Cardiac muscle cell (in vitro differentiated cells and primary cell): Measurements from ENCODE around the gene MOB1A. TPM values are rescaled to one million over a fixed set of nuclear protein-coding genes. Genes with fewer than 3 reads are reported as not detected.

ENCODE experiments used
- DNase-seq, 2 donors: peaks; one replicate each; pipeline versions ENCODE4 v3.0.0 to v3.0.0-alpha.2; 2010 to 2017; ENCODE audit warnings: low read depth in 1 of 2, low spot score in 1 of 2
- H3K27ac ChIP-seq: fragments of 200-600 bp; sonication (generic); 2 replicates; pipeline ENCODE4 v1.5.1; 2016
- H3K27me3 ChIP-seq: fragments of 200-600 bp; sonication (generic); 2 replicates; pipeline ENCODE4 v1.6.0; 2016; ENCODE audit warnings: control low read depth
- H3K36me3 ChIP-seq: fragments of 200-600 bp; sonication (generic); 2 replicates; pipeline ENCODE4 v1.5.1; 2016; ENCODE audit warnings: control low read depth
- H3K4me1 ChIP-seq: fragments of 200-600 bp; sonication (generic); 2 replicates; pipeline ENCODE4 v1.8.1; 2017; ENCODE audit warnings: low read depth, mild to moderate bottlenecking, mixed run types
- H3K4me3 ChIP-seq: fragments of 200-600 bp; sonication (generic); 2 replicates; pipeline ENCODE4 v1.5.1; 2016; ENCODE audit warnings: mild to moderate bottlenecking
- H3K9me3 ChIP-seq: fragments of 200-600 bp; sonication (generic); 2 replicates; pipeline ENCODE4 v1.5.1; 2017; ENCODE audit warnings: low read depth, mild to moderate bottlenecking, control low read depth
- CTCF ChIP-seq: IDR thresholded peaks from 2 replicates; pipeline ENCODE4 v1.5.1; 2012; ENCODE audit warnings: low read depth, mild to moderate bottlenecking, low read length
- polyA plus RNA-seq: library from polyadenylated mRNA; unstranded; fragments of >200 nt; fragmentation: Nextera tagmentation; extraction: Ambion mirVana; gene quantifications from 2 replicates; pipeline ENCODE4 v1.2.1, GENCODE V29; 2016
- total RNA-seq: library from RNA; depleted of rRNA; stranded (reverse); fragments of >200 nt; gene quantifications from 2 replicates; pipeline ENCODE4 v1.2.3, GENCODE V29; 2016

Gene MOB1A
- total and polyA plus RNA-seq, 2 experiments from 2014 or later: 32.8 to 43.3 TPM

DNA sequence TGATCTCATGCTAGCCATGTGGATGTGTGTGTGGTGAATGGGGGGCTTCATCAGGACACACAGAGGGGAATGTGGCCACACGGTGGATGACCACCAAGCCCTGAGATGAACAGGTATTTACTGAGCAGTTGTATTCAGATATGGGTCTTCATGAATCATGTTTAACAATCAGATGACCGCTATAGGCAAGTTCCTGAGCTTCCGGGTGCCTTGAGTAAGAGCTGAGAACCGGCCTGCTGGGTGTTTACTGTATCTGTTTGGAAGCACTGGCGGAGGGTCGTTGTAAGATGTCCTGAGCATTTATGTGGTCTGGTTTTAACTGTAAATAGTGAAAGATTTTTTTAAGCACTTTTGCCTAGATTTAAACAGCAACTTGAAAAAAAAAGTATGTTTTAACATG, 74.9 kb downstream of the MOB1A start:
- no peak for TF ChIP-seq CTCF
- Histone ChIP-seq H3K36me3 (peaks cover 15% of the 10 kb centered on the region), H3K4me1 (no peaks in the 10 kb centered on the region), H3K4me3 (no peak overlapping the region), H3K9me3 (no peaks in the 10 kb centered on the region), H3K27ac (no peak overlapping the region), H3K27me3 (no peaks in the 10 kb centered on the region)
- DNase-seq: no peak

Other genes with a start within 250 kb of the MOB1A start
- 9.1 and 10.2 TPM in 2 replicates for gene TET3, start 194.0 kb downstream of the MOB1A start, total RNA-seq
- 1.6 and 2.9 TPM in 2 replicates for gene TET3, start 194.0 kb downstream of the MOB1A start, polyA plus RNA-seq
- 27.0 and 97.0 TPM in 2 replicates for gene BOLA3, start 31.0 kb downstream of the MOB1A start, total RNA-seq
- 54.6 and 124 TPM in 2 replicates for gene BOLA3, start 31.0 kb downstream of the MOB1A start, polyA plus RNA-seq
- gene MTHFD2, start 19.7 kb upstream of the MOB1A start, total RNA-seq: 15.6 and 21.2 TPM in 2 replicates
- 21.1 and 24.3 TPM in 2 replicates for gene MTHFD2, start 19.7 kb upstream of the MOB1A start, polyA plus RNA-seq
- 2.3 and 9.0 TPM in 2 replicates for gene SLC4A5, start 164.5 kb upstream of the MOB1A start, total RNA-seq
- 1.5 and 3.3 TPM in 2 replicates for gene SLC4A5, start 164.5 kb upstream of the MOB1A start, polyA plus RNA-seq
- gene DCTN1, start 201.4 kb upstream of the MOB1A start, total RNA-seq: 130 and 156 TPM in 2 replicates
- 164 and 178 TPM in 2 replicates for gene DCTN1, start 201.4 kb upstream of the MOB1A start, polyA plus RNA-seq
- 7.6 and 9.5 TPM in 2 replicates for gene C2orf81, start 242.7 kb upstream of the MOB1A start, total RNA-seq
- 7.1 and 8.5 TPM in 2 replicates for gene C2orf81, start 242.7 kb upstream of the MOB1A start, polyA plus RNA-seq
- gene WDR54, start 242.9 kb upstream of the MOB1A start, total RNA-seq: 88.5 and 91.5 TPM in 2 replicates
- gene WDR54, start 242.9 kb upstream of the MOB1A start, polyA plus RNA-seq: 132 and 159 TPM in 2 replicates